Astrocyte of the cerebellum (primary cell): ENCODE results near the gene RAB10.

Experiments
- DNase-seq: peaks from one replicate; pipeline ENCODE4 v3.0.0-alpha.2; 2011; ENCODE audit warnings: low read depth
- H3K4me3 ChIP-seq: 2 replicates; pipeline ENCODE4 v1.5.1; 2011; ENCODE audit warnings: mild to moderate bottlenecking, low read depth, low read length, moderate library complexity
- CTCF ChIP-seq: IDR thresholded peaks from 2 replicates; pipeline ENCODE4 v1.5.1; 2012; ENCODE audit warnings: low read length, low read depth, moderate library complexity, mild to moderate bottlenecking; ENCODE audit errors: missing control alignments
- in situ Hi-C: cut with HindIII; loops from 2 replicates; pipeline ENCODE4 v1.10.0; 2017; ENCODE audit warnings: low sequenced_read_pairs

The RAB10 gene

GRCh38 chr2:26122630-26123029 lies 88.7 kb downstream of the RAB10 start:
- TF ChIP-seq CTCF: no peak
- in situ Hi-C loops: no loop called here
- no peak overlapping the region for H3K4me3 ChIP-seq
- no peak for DNase-seq

- TF ChIP-seq CTCF: no peak
- H3K4me3 ChIP-seq: no peak overlapping the region
- no peak for DNase-seq
- in situ Hi-C loops: no loop called here
Measured at GRCh38 chr2:26123426-26123825, 89.5 kb downstream of the RAB10 start.

GRCh38 chr2:26126074-26126473 lies 92.2 kb downstream of the RAB10 start:
- DNase-seq: no peak
- no peak overlapping the region for H3K4me3 ChIP-seq
- TF ChIP-seq CTCF: no peak
- in situ Hi-C loops: no loop called here

GRCh38 chr2:26128176-26128575 lies 94.3 kb downstream of the RAB10 start:
- in situ Hi-C loops: no loop called here
- DNase-seq: no peak
- H3K4me3 ChIP-seq: no peak overlapping the region
- TF ChIP-seq CTCF: no peak

GRCh38 chr2:26130763-26131162 lies 96.9 kb downstream of the RAB10 start:
- in situ Hi-C loops: no loop called here
- TF ChIP-seq CTCF: no peak

GRCh38 chr2:26136451-26136850 lies 102.6 kb downstream of the RAB10 start:
- DNase-seq: no peak
- TF ChIP-seq CTCF: no peak
- no peak overlapping the region for H3K4me3 ChIP-seq
- in situ Hi-C loops: no loop called here

More at GRCh38 chr2:26130763-26131162, 96.9 kb downstream of the RAB10 start:
- DNase-seq: no peak
- no peak overlapping the region for H3K4me3 ChIP-seq
